PC-9 (cell line): ENCODE data around the gene KRT8.

Experiments
- CTCF ChIP-seq: fragments of 200-600 bp; sonication (generic); conservative IDR thresholded peaks from 2 replicates; pipeline ENCODE4 v1.6.1; 2017; ENCODE audit warnings: mixed run types, antibody characterized with exemption, mild to moderate bottlenecking, moderate library complexity
- EZH2 ChIP-seq: fragments of 200-600 bp; sonication (generic); IDR thresholded peaks from 2 replicates; pipeline ENCODE4 v1.8.0; 2017; ENCODE audit warnings: antibody characterized with exemption, low read depth

- TF ChIP-seq CTCF (no peak), EZH2 (no peak)
Observed at GRCh38 chr12:52892207-52892852, 12.5 kb downstream of the KRT8 start.
